GM18502 (cell line): ENCODE measurements around the gene MIOS.
"Not testable (repeated sequence)": the region's sequence is repeated elsewhere in the genome, so short reads cannot be mapped to it uniquely, and the experiment has no call there.

Experiments
- ATAC-seq: cut with Tn5 transposase; IDR thresholded peaks from one replicate; pipeline ENCODE4 v1.9.1; 2021; ENCODE audit warnings: mild to moderate bottlenecking; ENCODE audit not compliant: unreplicated experiment, poor library complexity

MIOS gene

GRCh38 chr7:7640221-7641128, 73.8 kb downstream of the MIOS start, which contains the start of gene UMAD1:
UMAD1 (plus strand) TSS chr7:7640752; CDS start chr7:7673372, 32,620 bp downstream.
- ATAC-seq, result peak; percentile 98

GRCh38 chr7:7641129-7641663, 74.5 kb downstream of the MIOS start:
- peak; percentile 18 for ATAC-seq

GRCh38 chr7:7642081-7642480, 75.4 kb downstream of the MIOS start:
- ATAC-seq, result no peak

GRCh38 chr7:7647495-7648036, 80.9 kb downstream of the MIOS start:
- ATAC-seq, result no peak

GRCh38 chr7:7650682-7651206, 84.1 kb downstream of the MIOS start:
- no peak for ATAC-seq

GRCh38 chr7:7651479-7651878, 84.8 kb downstream of the MIOS start:
- ATAC-seq, result no peak

- no peak for ATAC-seq
These were observed 86.3 kb downstream of the MIOS start for GRCh38 chr7:7652798-7653540.

GRCh38 chr7:7653593-7654187, 87.0 kb downstream of the MIOS start:
- ATAC-seq, result no peak

- no peak for ATAC-seq
These were observed 88.5 kb downstream of the MIOS start for GRCh38 chr7:7654964-7655715.

GRCh38 chr7:7656459-7656858, 89.8 kb downstream of the MIOS start:
- ATAC-seq, result not testable (repeated sequence)
